Measurements from ENCODE around the gene MRAS.
"Not testable (repeated sequence)": the region's sequence is repeated elsewhere in the genome, so short reads cannot be mapped to it uniquely, and the experiment has no call there.

The MRAS gene

DNA sequence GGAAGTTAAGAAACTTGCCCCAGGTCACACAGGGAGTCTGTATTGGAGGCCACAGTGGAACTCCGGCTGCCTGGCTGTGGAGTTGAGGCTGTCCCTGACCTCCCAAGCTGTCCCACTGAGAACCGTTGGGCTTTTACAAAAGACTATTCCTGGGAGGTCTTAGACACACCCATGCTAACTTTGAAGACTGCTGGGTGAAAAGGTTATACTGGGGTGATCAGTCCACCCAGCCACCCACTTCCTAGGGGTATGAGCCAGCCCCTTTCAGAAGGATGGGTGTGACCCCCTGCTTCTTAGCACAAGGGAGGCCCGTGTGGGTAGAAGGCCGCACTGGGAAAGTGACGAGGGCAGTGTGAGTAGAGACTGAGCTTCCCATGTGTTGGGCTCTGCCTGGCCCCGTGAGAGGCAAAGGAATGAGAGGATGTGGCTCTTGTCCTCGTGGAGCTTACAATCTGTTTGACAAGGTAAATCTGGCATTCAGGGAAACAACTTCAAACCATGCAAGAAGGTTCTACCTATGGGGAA is 19.0 kb downstream of the MRAS start:
- no peak for DNase-seq (ENCODE audit: low read depth)

DNA sequence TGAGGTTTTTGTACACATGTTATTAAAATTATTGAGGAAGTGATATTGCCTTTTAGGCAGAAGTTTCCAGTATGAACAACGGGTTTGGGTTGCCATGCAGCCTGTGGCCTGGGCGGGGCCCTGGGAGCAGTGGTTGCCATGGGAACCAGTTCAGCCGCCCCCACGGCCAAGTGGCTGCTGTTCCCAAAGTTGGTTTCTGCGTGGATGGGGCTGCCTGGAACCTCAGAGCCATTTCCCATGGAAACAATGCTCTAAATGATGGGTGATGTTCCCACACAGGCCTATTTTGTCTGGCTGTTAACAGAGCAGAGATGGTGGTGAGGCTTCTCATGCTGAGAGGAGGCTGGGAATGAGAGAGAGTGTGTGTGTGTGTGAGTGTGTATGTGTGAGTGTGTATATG is 19.5 kb downstream of the MRAS start:
- no peak for DNase-seq (ENCODE audit: low read depth)

DNA sequence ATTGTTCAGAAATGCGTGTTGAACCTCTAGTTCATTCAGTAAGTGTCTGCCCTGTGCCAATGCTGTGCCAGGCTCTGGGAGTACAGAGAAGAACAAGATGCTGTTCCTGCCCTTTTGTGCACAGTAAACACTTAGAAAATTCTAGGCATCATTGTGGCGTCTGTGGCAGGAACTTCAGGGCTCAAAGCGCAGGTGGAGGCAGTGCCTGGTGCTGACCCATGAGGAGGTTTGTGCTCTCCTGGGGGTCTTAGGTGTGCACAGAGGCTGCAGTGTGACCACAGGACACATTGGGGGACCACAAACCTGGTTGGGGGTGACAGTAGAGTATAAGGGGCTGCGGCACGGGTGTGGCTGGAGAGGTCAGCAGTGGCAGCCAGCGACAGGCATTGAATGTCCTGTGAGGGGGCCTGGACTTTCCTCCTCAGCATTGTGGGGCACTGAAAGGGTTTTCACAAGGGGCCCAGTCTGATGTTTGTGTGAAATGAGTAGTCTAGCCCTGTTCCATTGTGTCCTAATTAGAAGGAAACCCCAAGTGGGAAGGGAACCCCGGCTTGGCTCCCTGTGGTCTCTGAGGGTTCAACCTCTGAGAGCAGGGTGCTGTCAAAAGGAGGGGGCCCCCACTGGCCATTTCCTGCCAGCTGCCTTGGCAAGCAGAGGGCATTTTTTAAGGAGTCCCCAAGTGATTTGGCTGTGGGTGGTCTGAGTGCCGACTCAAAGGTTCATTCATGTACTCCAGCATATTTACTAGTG is 20.9 kb downstream of the MRAS start:
- DNase-seq (ENCODE audit: low read depth), result no peak

DNA sequence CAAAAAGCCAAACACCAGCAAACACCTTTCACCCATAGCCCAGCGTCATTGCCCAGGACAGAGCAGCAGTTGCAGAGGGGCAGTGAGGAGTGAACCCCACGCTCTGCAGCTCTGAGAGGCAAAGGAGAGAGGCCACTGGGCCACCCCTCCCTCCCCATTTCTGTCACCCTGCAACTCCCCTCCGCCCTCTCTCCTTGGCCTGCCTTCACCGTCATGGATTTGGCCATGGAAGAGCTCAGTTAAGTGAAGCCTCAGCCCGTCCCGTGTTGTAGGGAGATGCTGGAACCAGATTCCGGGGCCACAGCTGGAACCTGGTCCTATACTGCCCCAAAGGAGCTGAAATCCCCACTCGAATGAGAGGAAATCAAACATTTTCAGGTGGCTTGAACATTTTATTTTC is 21.9 kb downstream of the MRAS start:
- DNase-seq (ENCODE audit: low read depth), result no peak

DNA sequence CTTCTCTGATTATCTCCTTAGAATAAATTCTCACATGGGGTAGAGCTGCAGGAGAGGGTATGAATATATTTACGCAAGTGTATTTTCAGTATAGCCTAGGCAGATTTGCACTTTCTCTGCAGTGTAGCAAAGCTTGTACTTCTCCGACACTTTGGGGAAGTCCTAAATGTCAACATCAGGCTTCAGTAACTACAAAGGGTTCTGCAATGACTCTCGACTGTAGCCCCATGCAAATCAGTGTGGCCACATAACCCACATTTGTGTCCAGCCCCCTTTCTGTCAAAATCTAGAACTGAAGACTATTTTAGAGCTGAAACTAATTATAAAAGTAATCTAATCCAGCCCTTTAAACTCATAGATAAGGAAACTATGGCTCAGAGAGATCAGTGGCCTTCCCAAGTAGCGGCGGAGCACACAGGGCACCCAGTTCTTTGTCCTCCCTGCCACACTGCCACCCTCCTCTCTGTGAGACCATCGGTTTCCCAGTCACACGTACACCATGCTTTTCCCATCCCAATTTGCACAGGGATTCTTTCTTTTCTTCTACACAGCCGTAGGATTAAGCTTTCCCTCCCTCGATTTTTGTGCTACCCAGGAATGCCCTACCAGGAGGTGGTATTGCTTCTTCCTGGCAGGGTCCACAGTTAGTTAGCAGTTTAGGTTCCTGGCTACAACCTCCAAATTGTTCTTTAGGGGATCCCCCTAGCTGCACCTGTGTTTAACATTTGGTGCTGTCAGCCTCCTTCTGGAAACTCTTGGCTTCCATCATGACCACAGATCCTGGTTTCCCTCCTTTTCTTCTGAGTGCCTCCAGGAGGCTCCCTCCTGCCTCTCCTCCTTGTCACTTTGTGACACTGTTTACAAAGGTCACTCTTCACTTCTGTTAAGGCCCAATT is 22.9 kb downstream of the MRAS start:
- no peak for DNase-seq (ENCODE audit: low read depth)

DNA sequence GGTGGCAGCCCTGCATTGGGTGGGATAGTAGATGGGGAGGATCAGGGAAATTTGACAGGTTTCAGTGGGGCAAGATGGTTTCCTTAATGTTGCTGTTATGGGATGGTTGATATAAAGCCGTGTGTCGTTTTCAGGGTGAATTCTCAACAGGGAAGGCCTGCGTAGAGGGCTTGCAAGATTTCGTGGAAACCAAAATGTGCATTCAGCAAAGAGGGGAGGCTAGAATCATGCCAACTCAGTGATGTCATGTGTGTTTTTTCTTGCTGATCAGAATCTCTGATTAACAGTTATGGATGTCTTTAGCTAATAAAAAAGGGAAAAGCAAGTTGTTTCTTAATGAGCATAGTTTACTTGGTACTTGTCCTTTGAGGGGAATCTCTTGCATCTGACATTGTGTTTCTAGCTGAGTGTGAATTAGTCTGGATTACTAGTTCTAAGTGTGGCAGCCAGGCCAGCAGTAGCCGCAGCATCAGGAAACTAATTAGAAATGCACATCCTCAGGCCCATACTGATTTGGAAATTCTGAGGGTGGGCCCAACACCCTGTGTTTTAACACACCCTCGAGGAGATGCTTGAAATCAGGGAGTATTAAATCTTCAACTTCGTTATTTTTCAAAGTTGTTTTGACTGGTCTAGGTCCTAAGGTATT is 24.8 kb downstream of the MRAS start:
- no peak for DNase-seq (ENCODE audit: low read depth)

DNA sequence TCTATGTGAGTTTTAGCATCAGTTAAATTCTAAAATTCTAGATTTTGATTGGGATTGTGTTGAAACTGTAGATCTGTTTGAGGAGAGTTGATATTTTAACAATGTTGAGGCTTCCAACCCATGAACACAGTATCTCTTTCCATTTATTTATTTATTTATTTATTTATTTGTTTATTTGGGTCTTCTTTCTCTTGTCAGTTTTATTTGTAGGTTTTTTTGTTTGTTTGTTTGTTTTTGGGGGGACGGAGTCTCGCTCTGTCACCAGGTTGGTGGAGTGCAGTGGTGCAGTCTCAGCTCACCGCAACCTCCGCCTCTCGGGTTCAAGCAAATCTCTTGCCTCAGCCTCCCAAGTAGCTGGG is 25.3 kb downstream of the MRAS start:
- DNase-seq (ENCODE audit: low read depth), result no peak

DNA sequence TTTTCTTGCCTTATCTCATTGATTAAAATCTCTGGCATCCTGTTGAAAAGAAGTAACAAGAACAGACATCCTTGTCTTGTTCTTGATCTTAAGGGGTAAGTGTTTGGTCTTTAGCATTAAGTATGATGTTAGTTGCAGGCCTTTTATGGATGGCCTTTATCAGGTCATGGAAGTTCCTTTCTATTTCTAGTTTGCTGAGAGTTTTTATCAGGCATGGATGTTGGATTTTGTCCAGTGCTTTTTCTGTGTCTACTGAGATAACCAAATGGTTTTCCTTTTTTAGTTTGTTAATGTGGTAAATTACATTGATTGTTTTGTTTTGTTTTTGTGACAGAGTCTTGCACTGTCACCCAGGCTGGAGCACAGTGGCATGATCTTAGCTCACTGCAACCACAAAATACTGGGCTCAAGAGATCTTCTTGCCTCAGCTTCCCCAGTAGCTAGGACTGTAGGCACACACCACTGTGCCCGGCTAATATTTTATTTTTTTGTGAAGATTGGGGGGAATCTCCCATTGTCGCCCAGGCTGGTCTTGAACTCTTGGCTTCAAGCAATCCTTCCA is 26.3 kb downstream of the MRAS start:
- no peak for DNase-seq (ENCODE audit: low read depth)

DNA sequence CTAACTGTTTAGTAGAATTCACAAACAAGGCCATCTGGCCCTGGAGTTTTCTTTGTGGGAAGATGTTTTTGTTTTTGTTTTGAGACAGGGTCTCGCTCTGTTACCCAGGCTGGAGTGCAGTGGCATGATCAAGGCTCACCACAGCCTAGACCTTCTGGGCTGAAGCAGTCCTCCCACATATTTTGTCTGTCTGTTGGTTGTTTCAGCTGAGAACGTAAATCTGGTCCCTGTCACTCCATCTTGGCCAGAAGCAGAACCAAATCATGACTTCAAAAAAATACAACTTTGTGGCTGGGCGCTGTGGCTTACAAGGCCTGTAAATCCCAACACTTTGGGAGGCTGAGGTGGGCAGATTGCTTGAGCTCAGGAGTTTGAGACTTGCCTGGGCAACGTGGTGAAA is 27.1 kb downstream of the MRAS start:
- DNase-seq (ENCODE audit: low read depth), result no peak

DNA sequence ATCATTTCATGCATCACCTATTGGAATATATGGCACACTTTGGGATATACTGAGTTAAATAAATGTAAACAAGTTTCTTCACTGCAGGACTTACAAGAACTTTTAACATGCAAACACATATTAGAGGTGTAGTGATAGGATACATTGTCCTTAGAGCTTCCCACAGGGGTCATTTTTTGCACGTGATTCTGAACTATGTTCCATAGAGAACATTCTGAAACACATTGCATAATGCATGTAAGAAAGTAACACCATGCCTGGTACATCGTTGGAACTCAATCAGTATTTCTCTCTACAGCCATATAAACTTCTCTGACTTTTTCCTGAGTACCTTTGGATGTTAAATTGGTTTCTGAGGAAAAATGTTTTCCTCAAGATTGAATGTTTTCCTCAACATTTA is 28.3 kb downstream of the MRAS start:
- DNase-seq (ENCODE audit: low read depth), result no peak

DNA sequence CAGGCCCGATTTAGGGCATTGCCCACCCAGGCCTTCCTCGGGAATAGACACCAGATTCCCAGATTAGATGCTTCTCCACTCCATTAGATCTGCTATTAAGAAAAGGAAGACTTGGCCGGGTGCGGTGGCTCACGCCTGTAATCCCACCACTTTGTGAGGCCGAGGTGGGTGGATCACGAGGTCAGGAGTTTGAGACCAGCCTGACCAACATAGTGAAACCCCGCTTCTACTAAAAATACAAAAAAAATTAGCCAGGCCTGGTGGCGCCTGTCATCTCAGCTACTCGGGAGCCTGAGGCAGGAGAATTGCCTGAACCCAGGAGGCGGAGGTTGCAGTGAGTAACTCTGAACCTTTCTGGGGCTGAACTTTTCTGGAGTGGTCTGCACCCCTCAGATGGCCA is 28.8 kb downstream of the MRAS start:
- DNase-seq (ENCODE audit: low read depth), result not testable (repeated sequence)

DNA sequence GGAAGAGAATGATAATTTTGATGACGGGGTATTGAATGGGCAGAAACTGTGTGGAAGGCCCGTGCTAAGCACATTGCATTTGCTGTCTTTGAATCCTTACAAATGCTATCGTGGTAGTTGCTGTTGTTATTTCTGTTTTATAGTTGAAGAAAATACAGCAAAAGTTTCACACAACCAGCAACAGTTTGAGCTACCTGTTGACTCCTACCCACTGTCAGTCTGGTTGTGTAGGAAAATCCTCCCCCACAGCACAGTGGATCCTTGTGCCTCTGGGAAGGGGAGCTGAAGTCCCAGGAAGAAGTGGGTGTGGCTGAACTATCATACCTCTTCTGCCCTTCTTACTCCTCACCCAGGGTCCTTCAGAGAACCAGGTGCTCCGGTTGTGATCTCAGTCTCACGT is 29.4 kb downstream of the MRAS start:
- DNase-seq (ENCODE audit: low read depth), result no peak

DNA sequence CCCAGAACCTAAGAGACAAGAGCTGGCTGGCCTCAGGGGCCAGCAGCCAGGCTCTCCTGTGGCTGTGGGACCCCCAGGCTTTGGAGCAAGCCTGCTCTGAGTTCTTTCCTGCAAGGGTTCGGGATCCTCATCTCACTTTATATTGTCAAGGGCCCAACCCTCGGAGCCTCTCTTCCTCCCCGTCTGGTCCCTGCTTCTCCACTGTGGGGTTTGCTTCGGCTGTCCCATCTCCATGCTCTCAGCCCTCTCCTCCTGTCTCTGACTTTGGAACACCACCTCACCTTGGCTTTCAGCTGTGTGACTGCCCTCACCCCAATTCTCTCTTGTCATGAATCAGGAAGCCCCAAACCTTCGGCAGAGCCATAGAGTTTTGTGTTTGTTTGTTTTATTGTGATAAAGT is 30.0 kb downstream of the MRAS start:
- DNase-seq (ENCODE audit: low read depth), result no peak

DNA sequence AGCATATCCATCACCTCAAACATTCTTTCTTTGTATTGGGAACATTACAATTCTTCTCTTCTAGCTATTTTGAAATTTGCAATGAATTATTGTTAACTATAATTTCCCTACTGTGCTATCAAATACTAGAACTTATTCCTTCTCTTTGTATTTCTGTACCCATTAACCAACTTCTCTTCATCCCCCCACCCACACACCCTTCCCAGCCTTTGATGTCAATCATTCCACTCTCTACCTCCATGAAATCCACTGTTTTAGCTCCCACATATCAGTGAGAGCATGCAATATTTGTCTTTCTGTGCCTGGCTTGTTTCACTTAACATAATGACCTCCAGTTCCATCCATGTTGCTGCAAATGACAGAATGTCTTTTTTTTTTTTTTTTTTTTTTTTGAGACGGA is 30.6 kb downstream of the MRAS start:
- DNase-seq (ENCODE audit: low read depth), result no peak

DNA sequence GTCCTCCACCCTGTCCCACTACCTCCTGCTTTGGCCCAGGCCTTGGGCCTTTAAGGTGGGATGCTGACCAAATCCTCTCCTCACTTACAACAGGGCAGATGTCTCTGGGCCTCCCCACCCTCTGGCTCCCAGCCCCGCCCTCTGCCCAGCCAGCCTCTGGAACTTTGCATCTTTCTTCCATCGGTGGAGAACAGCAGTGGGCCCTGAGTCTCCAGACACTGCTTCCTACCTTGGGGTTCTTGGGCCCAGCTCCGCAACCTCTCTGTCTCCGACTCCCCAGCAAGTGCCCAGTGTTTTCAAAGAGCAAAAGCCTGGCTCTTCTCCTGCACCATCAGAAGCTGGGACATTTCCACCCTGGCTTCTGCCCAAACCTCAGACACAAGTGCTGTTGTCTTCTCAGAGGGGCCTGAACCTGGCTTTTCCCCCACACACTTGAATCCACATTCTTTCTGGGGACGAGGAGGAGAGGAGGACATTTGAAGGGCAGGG is 33.1 kb downstream of the MRAS start:
- no peak for DNase-seq (ENCODE audit: low read depth)

DNA sequence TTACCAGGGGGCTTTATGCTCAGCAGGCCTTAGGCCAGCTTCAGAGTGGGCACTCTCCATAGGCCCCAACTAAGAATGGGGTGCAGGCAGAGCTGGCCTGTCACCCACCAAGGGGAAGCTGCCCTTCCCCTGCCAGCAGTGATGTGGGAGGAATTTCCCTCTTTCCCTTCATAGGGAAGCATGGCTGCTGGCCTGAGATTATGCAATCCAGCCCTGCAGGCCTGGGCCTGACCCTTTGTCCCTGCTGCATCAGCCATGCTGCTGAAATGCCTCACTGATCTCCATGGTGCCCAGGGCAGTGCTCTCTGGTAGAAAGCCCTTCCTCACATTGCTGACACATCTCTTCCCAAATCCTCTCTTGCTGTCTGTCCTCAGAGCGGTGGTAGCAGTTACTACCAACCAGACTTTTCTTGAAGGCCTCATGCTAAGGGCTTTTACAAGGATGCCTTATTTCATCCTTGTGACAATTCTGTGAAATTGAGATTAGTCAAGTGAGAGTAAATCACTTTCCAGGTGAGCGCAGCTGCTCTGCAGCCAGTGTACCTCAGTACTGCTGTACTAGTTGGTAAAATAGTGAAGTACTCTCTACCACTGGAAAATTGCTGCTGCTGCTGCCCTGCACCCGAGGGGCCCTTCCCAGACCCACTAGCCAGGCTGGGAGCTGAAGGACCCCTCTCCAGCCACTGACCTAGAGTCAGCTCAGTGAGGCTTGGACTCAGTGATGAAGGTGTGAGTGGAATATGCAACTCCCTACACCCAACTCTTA is 33.8 kb downstream of the MRAS start:
- no peak for DNase-seq (ENCODE audit: low read depth)

DNA sequence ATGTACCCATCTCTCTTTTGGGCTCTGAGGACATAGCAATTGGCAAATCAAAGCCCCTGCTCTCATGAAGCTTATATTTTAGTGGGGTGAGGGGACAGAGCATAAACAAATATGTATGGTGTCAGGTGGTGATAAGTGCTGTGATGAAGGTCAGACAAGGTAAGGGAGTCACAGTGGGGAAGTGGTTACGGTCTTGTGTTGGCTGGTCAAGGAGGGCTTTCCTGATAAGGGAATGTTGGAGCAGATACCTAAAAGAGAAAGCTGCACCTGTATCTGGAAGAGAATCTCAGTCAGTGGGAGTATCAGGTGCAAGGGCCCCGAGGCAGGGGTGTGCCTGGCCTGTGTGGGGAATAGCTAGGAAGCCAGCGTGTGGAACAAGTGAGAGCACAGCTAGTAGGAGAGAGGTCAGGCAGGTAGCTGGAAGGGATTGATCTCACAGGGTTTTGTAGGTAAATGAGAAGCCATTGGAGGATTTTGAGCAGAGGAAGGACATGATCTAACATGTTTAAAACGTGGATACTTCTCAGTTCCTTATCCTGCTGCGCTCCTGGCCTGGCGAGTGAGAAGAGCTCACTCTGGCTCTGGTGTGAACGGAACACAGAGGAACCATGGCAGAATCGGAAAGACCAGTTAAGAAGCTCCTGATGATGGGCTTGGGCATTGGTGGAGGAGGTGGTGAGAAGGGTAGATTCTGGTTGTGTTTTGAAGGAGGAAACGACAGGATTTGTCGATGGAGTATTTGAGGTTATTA is 35.5 kb downstream of the MRAS start:
- no peak for DNase-seq (ENCODE audit: low read depth)

DNA sequence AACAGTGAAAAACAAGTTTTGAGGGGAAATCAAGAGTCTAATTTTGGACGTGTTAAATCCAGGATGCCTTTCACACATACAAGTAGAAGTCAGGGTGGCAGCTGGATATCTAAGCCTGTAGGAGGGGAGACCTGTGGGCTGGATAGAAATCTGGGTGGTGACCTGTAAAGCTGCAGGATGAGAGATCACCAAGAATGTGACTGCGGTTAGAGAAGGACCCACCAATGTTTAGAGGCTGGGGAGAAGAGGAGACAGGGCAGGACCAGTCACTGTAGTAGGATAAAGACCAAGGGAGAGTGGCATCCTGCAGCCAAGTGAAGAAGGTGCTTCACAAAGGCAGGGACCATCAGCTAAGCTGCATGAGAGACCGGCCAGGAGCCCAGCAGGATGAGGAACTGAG is 36.2 kb downstream of the MRAS start:
- DNase-seq (ENCODE audit: low read depth), result no peak

DNA sequence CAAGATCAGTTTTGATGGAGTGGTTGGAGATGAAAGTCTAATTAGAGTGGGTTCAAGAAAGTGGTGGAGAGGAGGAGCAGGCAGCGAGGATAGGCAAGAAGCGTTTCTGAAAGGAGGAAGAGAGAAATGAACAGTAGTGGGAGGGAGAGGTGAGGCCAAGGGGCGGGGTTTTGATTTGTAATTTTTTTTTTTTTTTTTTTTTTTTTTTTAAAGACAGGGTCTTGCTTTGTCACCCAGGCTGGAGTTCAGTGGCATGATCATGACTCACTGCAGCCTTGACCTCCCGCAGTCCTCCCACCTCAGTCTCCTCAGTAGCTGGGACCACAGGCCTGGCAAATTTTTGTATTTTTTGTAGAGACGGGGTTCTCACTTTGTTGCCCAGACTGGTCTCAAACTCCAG is 36.6 kb downstream of the MRAS start:
- DNase-seq (ENCODE audit: low read depth), result no peak

DNA sequence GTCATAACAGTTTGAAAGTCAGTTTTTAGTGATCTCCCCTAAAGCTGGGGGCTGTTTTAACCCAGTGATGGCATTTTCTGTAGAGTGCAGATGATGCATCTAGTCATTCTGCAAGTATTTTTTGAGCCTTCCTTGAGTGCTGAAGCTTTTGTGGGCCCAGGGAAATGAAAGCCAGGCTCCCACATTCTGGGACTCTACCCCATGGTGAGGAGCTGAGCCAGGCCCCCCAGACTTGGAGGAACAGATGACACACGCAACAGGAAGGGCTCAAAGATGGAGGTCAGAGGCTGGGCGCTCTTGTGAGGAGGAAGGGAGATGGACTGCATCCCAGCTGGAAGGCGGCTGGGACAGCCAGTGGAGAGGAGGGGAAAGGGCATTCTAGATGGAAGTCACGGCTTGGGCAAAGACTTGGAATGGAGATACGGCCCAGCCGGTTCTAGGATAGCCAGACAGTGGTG is 40.8 kb downstream of the MRAS start:
- no peak for DNase-seq (ENCODE audit: low read depth)

All from activated T-cell treated with anti-CD3 and anti-CD28 coated beads for 1 hour (primary cell).